AG09309 (cell line): ENCODE results near the gene DHCR7.

Experiments used
- DNase-seq: peaks from one replicate; pipeline ENCODE4 v3.0.0-alpha.2; 2010; ENCODE audit warnings: low read depth
- H3K4me3 ChIP-seq: 2 replicates; pipeline ENCODE4 v1.5.1; 2011; ENCODE audit warnings: mild to moderate bottlenecking, low read depth, low read length, moderate library complexity; ENCODE audit not compliant: control insufficient read depth
- CTCF ChIP-seq: IDR thresholded peaks from 2 replicates; pipeline ENCODE4 v1.5.1; 2011; ENCODE audit warnings: mild to moderate bottlenecking, low read depth, low read length, inconsistent platforms; ENCODE audit not compliant: insufficient read depth, control insufficient read depth; ENCODE audit errors: missing control alignments

Gene DHCR7

GRCh38 chr11:71433648-71434450 is 14.3 kb downstream of the DHCR7 start:
- no peak for DNase-seq
- H3K4me3 ChIP-seq, result no peak overlapping the region
- no peak for TF ChIP-seq CTCF

GRCh38 chr11:71432761-71433647 is 15.2 kb downstream of the DHCR7 start:
- no peak for TF ChIP-seq CTCF
- no peak overlapping the region for H3K4me3 ChIP-seq
- no peak for DNase-seq

GRCh38 chr11:71431271-71431670 is 16.9 kb downstream of the DHCR7 start:
- H3K4me3 ChIP-seq, result no peak overlapping the region
- TF ChIP-seq CTCF, result no peak
- no peak for DNase-seq

GRCh38 chr11:71430166-71430565 is 18.0 kb downstream of the DHCR7 start:
- H3K4me3 ChIP-seq, result no peak overlapping the region
- DNase-seq, result no peak
- TF ChIP-seq CTCF, result no peak

DNA sequence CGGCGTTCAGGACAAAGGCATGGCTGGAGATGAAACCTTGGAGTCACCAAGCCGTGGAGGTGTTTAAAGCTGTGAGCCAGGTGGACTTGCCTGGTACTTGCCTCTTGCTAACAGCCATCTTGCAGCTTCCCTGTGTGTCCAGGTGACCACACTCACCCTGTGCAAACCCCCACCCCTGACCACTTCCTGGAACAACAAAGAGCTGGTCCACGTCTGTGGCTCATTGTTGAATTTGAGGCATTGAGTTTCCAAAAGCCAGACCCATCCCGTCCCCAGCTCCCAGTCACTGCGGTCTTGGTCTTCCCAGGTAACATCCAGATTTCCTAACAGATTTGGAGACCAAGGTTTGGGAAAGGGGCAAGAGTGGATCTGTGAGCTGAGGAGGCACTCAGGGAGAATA is 18.5 kb downstream of the DHCR7 start:
- H3K4me3 ChIP-seq, result no peak overlapping the region
- no peak for DNase-seq

More for the DNA sequence above, 18.5 kb downstream of the DHCR7 start:
- TF ChIP-seq CTCF, result no peak
